Measurements from ENCODE around the gene KLF4.

DNA sequence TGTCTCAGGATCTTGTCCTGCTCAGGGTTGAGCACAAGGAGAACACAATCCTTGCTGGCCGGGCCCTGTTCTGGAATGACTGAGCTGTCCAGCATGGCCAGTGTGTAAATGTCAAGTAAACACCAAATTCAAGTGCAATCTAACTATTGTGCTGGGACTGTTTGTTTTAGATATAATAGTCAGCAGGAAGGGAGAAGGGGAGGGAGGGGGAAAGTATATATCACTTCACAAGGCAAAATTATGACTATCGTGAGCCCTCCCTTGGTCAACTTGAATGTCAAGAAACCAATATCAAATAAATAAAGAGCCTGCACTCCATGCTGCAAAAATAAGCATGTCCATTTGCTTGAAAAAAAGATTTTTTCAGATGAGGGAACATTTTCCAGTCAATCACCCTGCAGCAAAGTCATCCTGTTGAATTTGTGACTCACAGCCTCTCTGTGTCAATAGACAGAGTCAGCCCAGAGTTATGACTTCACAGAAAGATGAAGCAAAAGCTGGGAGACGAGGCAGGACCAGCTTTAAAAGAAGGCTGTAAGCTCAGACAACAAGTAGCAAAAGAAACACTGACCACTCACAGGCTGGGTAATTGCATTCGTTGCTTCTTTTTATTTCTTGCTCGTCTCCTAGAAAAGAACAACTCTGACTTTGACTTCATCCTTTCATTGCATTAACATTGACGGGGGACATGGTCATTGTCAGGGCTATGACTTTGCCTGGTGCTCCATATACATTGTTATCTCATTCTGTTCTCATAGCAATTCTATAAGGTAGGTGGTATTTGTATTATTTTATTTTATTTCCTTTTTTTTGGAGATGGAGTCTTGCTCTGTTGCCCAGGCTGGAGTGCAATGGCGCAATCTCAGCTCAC, 15.3 kb upstream of the KLF4 start:
- TF ChIP-seq POLR2AphosphoS5 (IDR thresholded peaks at IDR 0.05), result peak; percentile 10
- TF ChIP-seq, protein P1, sequence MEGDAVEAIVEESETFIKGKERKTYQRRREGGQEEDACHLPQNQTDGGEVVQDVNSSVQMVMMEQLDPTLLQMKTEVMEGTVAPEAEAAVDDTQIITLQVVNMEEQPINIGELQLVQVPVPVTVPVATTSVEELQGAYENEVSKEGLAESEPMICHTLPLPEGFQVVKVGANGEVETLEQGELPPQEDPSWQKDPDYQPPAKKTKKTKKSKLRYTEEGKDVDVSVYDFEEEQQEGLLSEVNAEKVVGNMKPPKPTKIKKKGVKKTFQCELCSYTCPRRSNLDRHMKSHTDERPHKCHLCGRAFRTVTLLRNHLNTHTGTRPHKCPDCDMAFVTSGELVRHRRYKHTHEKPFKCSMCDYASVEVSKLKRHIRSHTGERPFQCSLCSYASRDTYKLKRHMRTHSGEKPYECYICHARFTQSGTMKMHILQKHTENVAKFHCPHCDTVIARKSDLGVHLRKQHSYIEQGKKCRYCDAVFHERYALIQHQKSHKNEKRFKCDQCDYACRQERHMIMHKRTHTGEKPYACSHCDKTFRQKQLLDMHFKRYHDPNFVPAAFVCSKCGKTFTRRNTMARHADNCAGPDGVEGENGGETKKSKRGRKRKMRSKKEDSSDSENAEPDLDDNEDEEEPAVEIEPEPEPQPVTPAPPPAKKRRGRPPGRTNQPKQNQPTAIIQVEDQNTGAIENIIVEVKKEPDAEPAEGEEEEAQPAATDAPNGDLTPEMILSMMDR (IDR thresholded peaks at IDR 0.05), result no peak

All from gastroesophageal sphincter (tissue), 3 donors.